GM19025 (cell line): ENCODE measurements around the gene ICA1L.
A peak's percentile ranks its signal among the peaks of the same experiment; 100 is the strongest.
"Not testable (repeated sequence)": the region's sequence is repeated elsewhere in the genome, so short reads cannot be mapped to it uniquely, and the experiment has no call there.

ENCODE experiments used
- ATAC-seq: cut with Tn5 transposase; IDR thresholded peaks from one replicate; pipeline ENCODE4 v1.9.1; 2021; ENCODE audit warnings: mild to moderate bottlenecking, low read depth, moderate library complexity; ENCODE audit not compliant: unreplicated experiment

The ICA1L gene

GRCh38 chr2:202871300-202872141 is at the start of gene ICA1L:
ICA1L (minus strand) TSS chr2:202871766; CDS start chr2:202829009, 42,757 bp downstream.
- peak; percentile 68 for ATAC-seq

DNA sequence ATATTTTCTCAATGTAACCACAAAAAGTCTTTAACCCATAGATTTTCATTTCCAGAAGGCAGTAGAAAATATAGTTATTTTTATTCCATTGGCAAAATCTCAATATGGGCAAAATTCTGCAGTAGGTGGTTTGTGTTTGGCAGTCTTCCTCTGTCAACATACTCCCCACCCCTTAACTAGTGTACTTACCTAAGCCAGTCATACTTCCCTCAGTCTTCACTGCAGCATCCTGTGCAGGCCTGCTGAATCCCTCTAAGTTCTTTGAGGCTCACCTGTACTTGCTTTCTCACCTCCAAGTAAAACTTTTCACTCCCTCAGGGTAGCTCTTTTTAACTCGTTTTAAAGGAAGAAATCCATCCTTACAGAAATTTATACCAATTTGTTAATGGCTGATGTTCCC is 47.3 kb upstream of the ICA1L start:
- no peak for ATAC-seq

GRCh38 chr2:202912342-202913201 is 41.0 kb upstream of the ICA1L start:
- ATAC-seq = peak; percentile 52

- peak; percentile 66 for ATAC-seq
These were observed 40.2 kb upstream of the ICA1L start, which contains the start of the genes CARF and WDR12 for GRCh38 chr2:202911512-202912341. CARF (plus strand) TSS chr2:202912275; CDS start chr2:202941903, 29,628 bp downstream. WDR12 (minus strand) TSS chr2:202911673; CDS start chr2:202911476, 197 bp downstream.

GRCh38 chr2:202911203-202911511 is 39.6 kb upstream of the ICA1L start:
- ATAC-seq = peak; percentile 10

DNA sequence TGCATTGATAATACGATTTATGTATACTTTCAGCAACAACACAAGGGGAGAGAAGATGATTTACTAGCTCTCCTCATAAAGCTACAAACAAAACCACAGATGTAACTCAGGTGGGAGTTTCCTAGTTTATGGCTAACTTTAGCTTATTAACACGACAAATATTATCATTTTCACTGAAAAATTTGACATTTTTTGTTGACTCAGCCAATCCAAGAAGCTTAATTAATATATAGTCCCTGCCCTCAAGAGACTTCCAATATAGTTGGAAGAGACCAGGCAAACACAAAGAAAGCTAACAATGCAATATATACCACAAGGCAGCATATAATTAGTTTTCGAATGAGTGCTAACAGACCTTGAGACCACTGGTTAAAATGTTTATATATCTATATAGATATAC is 39.1 kb upstream of the ICA1L start:
- ATAC-seq = no peak

- not testable (repeated sequence) for ATAC-seq
These were observed 38.7 kb upstream of the ICA1L start for GRCh38 chr2:202910250-202910649.

DNA sequence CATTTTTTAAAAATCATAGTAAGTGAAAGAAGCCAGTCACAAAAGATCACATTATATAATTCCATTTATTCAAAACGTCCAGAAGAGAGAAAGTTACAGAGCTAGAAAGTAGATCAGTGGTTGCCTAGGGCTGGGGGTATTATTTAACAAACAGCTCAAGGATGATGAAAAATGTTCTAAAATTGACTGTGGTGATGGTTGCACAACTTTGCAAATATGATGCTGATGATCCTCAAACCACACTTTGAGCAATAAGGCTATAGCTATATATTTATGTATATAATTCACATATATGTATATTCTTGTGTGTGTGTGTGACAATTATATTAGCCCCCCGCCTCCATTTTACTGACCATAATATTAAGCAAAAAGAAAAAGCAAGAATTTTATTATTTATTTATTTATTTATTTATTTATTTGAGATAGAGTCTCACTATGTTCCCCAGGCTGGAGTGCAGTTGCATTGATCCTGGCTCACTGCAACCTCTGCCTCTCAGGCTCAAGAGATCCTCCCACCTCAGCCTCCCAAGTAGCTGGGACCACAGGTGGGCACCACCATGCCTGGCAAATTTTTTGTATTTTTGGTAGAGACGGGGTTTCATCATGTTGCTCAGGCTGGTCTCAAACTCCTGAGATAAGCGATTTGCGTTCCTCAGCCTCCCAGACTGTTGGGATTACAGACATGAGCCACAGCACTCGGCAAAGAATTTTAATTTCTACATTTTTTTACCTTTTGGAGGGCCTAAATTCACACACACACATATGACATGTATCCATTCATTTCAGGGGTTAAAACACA is 38.0 kb upstream of the ICA1L start:
- ATAC-seq = no peak

- ATAC-seq = no peak
These were observed 36.6 kb upstream of the ICA1L start for GRCh38 chr2:202908186-202908585.

GRCh38 chr2:202905507-202905906 is 33.9 kb upstream of the ICA1L start:
- ATAC-seq = not testable (repeated sequence)

DNA sequence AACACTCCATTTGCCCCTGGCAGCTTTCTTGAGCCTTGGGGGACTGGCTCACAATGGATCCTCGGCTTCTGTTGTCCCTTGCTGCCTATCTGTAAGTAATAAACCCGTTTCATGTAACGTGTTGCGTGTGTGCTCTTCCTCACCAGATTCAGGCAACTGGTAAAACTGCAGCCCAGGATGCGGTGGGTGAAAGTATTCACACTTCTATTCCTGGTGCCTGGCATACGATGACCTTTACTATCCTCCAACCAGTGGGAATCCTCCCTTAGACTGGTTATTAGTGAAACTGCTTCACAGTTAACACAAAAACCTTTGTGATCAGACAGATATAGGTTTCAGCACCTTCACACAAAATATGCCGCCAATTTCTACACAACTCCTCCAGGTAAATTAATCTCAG is 13.6 kb upstream of the ICA1L start:
- ATAC-seq = no peak

GRCh38 chr2:202883987-202884675 is 12.6 kb upstream of the ICA1L start:
- no peak for ATAC-seq

- no peak for ATAC-seq
These were observed 10.0 kb upstream of the ICA1L start for GRCh38 chr2:202881570-202881969.

DNA sequence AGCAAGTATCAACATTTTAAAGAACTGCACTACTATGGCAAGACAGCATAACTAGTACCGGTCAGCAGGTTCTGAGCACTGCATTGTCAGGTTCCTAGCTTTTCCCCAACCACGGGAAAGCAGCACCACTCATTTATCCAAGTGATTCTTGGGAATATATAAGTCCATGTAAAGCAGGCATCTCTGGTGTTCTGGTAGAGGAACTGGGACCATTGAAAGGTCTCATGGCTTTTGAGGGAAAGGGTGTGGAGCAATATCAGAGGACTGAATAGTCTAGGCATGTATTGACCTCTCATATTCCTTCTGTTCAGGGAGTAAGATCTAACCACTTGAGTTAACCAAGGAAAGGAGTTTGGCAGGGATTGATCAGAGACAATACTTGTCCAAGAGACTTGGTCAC is 6.1 kb upstream of the ICA1L start:
- no peak for ATAC-seq

DNA sequence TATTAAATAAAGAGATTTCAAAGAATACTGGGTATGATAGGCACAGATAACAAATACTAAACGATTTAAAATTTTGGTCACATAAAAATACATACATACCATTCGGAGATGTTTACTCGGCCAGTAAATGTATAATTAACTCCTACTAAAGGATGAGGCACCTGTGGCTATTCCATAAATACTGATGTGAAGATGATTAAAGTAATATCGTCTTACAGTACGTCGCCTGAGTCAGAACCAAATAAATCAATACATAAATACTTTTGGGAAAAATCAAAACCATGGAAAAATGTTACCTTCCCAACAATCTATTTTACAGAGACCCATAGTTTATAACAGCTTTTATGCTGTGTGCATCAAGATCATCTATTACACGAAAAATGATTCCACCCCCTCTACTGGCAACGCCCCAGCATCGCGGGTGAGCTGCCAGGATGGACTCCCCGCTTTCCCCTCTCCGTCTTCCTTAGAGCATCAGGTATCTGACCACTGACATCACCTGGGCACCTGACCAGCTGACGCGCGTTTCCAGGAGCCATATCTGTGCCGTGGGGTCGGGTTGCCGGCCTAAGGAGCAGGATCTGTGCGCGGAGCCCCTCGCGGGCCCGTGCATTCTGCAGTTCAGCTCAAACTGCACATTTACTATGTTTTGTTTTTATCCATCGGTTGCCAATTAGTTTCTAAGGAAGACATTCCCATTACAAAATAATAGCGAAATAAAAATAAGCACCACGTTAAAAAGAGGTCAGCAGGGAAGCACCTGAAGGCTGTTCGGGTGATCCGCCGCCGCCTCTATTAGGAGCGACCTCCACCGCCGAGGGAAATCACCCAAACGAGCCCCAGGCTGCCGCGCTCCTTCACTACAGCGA is 901 bp downstream of the ICA1L start:
- ATAC-seq = peak; percentile 77

- no peak for ATAC-seq
These were observed 9.6 kb downstream of the ICA1L start for GRCh38 chr2:202861987-202862386.

- ATAC-seq = no peak
These were observed 13.0 kb downstream of the ICA1L start for GRCh38 chr2:202858601-202859000.

GRCh38 chr2:202849343-202849742 is 22.2 kb downstream of the ICA1L start:
- ATAC-seq = not testable (repeated sequence)
